Activated CD8-positive, alpha-beta memory T cell treated with anti-CD3 and anti-CD28 coated beads for 4 hours (primary cell): ENCODE data around the gene ARHGAP19.

Experiments
- DNase-seq, 2 donors: peaks; one replicate each; pipeline ENCODE4 v3.0.0-alpha.2; 2020; ENCODE audit warnings: low read depth in 2 of 2

ARHGAP19 gene

DNA sequence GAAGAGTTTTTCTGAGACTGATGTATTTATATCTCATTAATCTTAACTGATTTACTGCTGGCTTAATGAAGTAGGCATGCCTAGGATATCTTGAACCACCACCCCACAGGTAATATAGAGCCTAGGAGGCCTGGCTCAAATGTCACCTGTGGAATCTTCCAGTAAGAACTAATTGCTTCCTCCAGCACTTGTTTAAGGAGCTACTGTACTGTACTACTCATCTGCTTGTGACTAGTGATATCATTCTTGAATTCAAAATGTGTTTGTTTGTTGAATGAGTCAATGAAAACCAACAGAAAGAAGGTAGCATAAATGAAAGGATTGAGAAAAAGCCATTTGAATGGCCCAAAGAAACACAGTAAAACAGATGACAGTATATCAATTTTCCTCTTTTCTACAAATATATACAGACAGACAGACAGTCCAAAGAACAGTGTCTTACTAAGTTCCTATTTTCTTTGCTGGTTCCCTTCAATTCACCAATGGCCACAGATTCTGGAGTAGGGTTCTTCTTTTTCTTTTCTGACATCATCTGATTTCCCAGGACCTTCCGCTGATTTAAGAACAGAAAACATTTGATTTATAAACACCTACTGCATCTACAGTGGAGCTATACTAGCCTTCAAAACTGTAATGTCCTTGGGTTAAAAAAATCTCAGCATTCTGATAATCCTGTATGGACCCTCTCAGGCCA, 63.0 kb downstream of the ARHGAP19 start:
- no peak for DNase-seq

DNA sequence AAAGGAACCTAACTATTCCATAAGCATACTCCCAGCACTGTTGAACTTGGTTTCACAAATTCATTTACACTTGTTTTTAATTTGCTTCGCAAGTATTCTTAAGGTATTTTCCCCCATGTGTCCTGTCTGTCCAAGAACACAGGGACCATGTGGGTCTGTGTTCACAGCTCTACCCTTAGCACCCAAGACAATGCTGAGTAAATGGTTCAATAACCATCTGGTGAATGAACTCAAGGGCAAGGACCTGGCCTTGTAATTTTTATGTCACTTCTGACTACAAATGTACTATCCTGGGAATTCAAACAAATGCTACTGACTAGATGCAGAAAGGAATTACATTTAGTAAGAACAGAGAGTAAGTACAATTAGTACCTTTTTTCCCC, 63.7 kb downstream of the ARHGAP19 start:
- DNase-seq, result no peak

DNA sequence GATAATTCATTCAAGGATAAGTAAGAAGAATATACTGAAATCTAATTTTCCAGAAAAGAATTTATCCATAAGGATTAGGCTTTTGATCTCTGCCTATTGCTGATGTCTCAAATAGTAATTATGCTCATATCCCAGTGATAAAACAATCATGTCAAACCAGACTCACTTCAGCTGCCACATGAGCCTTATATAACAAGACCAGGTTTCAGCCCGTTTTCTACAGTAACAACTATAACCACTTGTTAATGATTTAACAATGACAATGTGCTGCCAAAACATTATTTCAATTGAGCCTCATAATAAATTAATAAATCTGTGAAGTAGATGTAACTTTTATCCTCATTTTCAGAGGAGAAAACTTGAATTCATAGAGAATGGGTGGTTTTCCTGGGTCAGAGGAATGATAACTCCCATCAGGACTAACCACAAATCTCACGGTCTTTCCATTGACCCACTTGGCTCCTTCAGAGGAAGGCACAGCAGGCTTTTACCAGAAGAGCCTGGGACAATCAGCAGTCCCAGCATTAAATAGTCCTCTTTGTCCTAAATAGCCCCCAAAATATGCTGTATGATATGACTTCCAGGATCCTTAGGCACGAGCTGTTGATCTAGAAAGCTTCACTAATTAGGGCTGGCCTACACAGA, 64.2 kb downstream of the ARHGAP19 start:
- DNase-seq, result no peak

DNA sequence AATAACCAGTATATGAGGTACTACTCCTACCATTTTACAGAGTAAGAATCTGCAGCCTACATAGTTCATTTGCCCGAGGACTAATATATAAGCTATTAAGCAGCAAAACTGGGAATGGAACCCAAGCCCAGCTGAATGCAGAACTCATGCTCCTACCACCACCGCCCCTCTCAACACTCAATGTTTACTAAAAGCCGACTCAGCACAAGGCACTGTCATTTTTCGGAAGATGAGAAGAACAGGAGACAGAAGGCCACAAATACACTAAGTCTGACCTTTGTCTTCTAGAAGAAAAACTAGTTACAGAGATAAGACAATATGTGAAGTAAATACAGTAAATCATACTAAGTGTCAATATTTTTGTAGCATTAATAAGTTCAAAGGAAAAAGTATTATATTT, 66.0 kb downstream of the ARHGAP19 start:
- DNase-seq, result no peak

DNA sequence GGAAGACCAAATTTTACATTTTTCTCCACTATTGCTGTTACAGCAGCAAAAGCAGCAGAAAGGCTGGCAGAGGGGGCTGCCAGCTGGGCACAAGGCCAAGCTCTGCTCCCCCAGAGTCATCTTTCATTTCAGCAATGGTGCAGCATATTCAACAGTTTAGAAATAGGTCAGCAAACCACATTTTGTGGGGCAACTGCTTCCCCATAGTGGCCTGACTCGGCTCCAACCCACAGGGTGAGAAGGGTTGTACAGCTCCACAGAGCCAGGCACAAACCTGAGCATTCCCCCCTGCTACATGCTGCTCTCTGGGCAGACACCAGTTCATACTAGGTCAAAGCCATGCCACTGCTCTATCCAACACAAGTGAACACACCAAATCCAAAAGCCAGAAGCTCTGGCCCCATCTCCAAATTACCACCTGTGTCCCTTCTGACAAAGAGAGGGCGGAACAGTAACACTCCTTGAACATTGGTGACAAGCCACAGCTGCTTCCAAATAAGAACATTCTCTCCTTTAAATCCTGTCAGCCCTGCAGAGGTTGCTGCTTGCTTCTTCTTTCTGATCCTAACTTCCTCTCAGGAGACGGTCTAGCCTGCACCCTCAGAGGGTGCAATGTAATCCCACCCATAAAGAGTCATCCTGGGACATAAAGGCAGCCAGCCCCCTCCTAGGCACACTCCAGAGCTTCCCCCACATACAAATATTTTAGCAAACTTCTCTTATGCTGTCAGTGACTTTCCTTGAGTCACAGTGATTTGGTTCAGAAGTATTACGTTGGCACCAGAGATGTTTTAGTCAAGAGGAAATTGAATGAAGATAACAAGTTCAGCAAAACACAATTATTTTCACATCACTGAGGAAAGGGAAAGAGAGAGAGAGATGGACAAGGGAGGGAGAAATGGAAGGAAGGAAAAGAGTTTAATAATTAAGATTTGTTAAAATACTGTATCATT, 67.7 kb downstream of the ARHGAP19 start:
- DNase-seq, result no peak

DNA sequence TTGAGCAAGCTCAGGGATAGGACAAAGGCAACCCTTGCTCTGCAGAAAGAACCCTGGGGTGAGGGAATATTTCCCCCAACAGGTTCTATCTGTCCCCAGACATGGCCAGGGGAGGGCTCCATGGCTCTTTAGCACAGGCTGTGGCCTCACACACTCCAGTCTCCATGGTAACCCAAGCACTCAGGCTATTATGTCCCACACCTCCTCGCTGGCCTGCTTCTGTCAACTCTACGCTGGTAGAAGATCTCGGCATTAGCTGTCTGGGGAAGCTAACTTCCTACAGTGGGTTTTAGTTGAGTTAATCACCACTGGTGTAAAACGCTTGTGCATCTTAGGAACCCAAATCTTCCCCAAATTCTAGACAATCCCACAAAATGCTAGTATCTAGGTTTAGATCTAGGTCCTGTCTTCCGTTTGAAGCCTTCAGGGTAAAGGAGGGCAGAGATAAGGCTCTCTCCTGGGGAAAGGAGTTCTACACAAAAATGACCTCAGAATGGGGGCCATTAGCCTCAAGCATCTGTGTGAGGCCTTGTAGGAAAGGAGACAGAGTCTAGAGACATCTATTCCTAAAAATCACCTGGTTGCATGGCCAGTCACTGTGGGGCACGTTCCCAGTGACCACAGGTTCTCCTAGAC, 70.0 kb downstream of the ARHGAP19 start:
- no peak for DNase-seq

- DNase-seq, result no peak
Observed at GRCh38 chr10:97220355-97220754, 72.1 kb downstream of the ARHGAP19 start.

GRCh38 chr10:97217299-97217698, 75.1 kb downstream of the ARHGAP19 start:
- no peak for DNase-seq

GRCh38 chr10:97215619-97216260, 76.7 kb downstream of the ARHGAP19 start:
- no peak for DNase-seq

GRCh38 chr10:97213431-97213830, 79.0 kb downstream of the ARHGAP19 start:
- no peak for DNase-seq

- DNase-seq, result no peak
Observed at GRCh38 chr10:97211229-97211628, 81.2 kb downstream of the ARHGAP19 start.

DNA sequence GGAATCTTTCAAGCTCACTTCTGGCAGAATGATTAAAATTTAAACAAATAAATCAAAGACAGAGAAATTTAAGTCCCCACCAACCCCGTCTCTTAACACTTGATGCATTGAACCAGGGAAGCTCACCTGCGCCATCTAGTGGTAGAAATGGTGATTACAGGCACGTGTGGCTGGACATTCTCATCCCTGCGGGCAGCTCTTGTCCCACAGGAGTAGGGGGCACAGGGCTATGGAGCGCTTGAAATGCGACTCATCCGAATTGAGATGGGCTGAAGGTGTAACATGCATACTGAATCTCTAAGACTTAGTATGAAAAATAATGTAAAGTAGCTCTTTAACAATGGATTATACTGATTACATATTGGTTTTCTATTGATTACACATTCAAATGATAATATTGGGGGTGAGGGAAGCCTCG, 81.9 kb downstream of the ARHGAP19 start:
- DNase-seq, result peak; percentile 21 to 32

DNA sequence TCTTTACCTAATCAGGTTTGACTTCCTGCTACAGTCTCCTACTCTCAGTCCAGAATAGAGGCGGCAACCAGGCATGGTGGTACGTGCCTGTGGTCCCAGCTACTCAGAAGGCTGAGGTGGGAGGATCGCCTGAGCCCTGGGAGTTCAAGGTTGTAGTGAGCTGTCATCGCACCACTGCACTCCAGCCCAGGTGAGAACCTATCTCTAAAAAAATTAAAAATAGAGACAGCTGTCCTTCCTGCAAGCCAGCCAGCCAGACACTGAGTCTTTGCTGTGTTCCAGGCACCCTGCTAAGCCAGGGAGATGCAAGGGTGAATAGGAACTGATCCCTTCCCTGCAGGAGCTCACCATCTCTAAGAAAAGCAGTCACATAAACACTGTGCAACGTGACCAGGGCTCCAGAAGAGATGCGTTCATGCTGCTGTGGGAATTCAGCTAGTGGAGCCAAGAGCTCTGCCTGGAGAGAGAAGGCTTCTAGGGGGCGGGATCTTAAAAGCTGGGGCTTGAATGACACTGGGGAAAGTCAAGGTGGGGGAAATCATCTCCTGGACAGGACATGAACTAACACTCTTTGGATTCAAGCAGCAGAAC, 84.6 kb downstream of the ARHGAP19 start:
- no peak for DNase-seq

- DNase-seq, result no peak
Observed at GRCh38 chr10:97207131-97207530, 85.3 kb downstream of the ARHGAP19 start.

GRCh38 chr10:97204826-97205679, 87.4 kb downstream of the ARHGAP19 start:
- DNase-seq, result no peak

GRCh38 chr10:97203220-97203619, 89.2 kb downstream of the ARHGAP19 start:
- no peak for DNase-seq

- DNase-seq, result no peak
Observed at GRCh38 chr10:97200616-97201015, 91.8 kb downstream of the ARHGAP19 start.

GRCh38 chr10:97199152-97199551, 93.3 kb downstream of the ARHGAP19 start:
- no peak for DNase-seq

- DNase-seq, result no peak
Observed at GRCh38 chr10:97197030-97197500, 95.4 kb downstream of the ARHGAP19 start.
